Fibroblast of skin of right quadriceps (primary cell): ENCODE data around the gene PDE6A.
"Not testable (repeated sequence)": the region's sequence is repeated elsewhere in the genome, so short reads cannot be mapped to it uniquely, and the experiment has no call there.

Experiments
- DNase-seq: peaks from one replicate; pipeline ENCODE4 v3.0.0-alpha.2; 2013

Gene PDE6A

DNA sequence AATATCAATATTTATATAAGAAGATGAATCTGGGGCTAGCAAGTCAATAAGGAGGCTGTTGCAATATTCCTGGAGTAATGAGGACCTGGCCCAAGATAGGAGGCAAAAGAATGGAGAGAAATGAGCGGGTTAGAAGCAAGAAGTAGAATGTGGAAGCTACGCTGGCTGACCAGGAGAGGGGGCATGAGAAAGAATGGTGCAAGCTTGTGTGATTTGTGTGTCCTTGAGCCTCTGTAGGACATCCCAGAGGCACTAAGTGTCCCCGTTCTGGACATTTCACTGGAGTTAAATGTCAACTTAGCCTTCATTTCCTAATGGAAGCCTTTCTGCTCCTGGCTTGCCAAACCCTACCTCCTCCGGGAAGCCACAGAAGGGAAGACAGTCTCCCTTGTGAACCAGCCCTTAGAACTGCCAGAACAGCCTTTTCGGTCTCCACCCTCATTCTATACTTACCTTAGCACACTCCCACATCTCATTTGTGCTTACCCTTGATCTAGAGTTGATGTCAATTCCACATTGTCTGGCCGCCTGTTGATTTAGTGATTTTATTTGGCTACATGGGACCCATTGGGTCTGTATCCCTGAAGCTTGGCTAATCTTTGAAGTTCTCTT, 6.7 kb upstream of the PDE6A start:
- no peak for DNase-seq

DNA sequence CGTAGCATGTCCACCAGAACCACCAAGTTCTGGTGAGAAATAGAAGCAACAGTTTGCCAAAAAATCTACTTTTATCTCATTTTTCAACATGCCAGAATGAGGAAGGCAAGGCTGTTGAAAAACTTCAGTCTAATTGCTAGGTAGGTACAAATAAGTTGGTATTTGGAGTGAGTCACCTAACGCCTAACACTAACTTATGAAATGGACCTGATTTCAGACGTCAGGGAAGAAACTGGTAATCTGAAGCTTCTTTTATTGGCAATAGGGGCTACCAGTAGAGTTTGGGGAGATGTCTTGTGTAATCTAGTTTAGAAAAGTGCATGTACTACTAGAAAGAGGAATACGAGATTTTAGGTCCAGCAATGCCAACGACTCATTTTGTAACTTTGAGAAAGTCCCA, 4.4 kb upstream of the PDE6A start:
- DNase-seq: no peak

DNA sequence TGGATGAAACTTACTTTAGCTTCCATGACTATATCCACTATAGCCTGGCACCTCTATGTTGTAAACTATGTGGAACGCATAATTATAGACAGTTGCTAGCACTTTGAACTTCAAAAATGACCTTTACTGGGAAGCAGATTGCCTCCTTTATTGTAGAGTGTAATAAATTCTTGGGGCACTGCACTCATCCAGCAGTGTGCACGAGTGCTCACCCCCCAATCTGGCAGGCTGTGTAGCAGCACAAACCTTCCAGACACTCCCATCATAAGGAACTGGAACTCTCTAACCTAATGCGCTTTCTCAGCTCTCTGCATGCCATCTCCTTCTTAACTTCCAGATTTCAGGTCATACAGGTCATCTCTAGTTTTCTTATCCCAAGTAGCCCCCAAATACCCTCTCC, 1.5 kb upstream of the PDE6A start:
- DNase-seq: no peak

DNA sequence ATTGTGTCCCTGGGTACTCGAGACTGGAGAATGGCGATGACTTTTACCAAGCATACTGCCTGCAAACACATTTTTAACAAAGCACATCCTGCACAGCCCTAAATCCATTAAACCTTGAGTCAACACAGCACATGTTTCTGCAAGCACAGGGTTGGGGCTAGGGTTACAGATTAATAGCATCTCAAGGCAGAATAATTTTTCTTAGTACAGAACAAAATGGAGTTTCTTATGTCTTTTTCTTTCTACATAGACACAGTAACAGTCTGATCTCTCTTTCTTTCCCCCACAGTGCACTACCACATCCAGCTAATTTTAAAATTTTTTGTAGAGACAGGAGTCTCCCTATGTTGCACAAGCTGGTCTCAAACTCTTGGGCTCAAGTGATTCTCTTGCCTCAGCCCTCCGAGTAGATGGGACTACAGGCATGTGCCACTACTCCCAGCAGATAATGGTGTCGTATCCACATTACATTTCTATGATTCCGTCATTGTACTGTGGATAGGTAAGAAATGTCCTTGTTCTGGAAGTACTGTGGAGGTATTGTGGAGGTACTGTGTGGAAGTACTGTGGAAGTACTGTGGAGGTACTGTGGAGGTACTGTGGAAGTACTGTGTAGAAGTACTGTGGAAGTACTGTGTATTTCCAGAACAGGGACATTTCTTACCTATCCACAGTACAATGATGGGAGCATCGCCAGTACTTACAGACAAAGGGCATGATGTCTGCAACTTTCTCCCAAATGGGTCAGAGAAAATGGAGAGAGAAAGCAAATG, 1.2 kb downstream of the PDE6A start:
- DNase-seq: not testable (repeated sequence)

- not testable (repeated sequence) for DNase-seq
Observed at GRCh38 chr5:149942741-149943169, 1.8 kb downstream of the PDE6A start.

DNA sequence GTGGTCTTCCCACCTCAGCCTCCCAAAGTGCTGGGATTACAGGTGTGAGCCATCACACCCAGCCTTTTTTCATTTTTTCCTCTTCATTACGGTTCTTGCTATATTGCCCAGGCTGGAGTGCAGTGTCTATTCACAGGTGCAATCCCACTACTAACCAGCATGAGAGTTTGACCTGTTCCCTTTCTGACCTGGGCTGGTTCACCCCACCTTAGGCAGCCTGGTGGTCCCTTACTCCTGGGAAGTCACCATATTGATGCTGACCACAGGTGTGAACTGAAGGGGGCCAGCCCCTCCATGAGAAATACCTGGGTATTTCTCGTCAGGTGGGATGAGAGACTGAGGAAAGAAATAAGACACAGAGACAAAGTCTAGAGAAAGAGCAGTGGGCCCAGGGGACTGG, 2.4 kb downstream of the PDE6A start:
- DNase-seq: no peak

DNA sequence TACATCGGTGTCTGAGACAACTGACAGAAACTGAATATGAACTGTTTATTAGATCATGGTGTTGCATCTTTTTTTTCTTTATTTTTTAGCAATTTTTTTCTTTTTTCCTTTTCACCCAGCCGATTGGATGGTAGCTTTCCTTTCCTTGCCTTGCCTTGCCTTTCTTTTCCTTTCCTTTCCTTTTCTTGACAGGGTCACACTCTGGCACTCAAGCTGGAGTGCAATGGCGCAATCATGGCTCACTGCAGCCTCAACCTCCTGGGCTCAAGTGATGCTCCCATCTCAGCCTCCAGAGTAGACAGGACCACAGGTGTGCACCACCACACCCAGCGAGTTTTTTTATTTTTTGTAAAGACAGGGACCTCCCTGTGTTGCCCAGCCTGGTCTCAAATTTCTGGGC, 2.8 kb downstream of the PDE6A start:
- DNase-seq: no peak

GRCh38 chr5:149940941-149941644, 3.5 kb downstream of the PDE6A start:
- DNase-seq: no peak

GRCh38 chr5:149940077-149940574, 4.5 kb downstream of the PDE6A start:
- no peak for DNase-seq

GRCh38 chr5:149939546-149939945, 5.0 kb downstream of the PDE6A start:
- no peak for DNase-seq

DNA sequence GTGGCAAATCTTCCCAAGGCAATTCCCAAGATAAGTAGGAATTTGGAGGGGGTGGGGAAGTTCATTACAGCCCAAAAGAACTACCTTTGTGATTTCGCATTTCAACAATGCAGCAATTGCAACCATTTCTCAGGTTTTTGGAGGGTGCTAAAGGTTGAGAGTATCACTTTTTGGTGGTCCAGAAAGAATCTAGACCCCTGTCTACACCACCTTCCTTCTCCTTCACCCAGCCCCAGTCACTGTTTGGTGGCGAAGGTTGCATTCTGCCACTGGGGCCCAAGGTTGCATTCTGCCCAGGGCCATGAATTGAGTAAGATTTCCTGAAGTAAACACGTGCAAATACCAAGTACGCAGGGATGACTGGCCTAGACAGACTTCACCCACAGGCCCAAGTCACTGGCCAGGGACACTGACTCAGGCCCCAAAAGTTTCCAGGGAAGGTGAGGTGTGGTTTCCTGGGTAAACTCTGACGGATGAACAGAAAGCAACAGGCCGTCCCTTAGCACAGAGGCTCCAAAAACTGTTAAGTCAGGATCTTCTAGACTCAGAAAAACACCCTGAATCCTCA, 5.7 kb downstream of the PDE6A start:
- DNase-seq: peak; percentile 43

GRCh38 chr5:149938279-149938678, 6.3 kb downstream of the PDE6A start:
- DNase-seq: peak; percentile 61

- no peak for DNase-seq
Observed at GRCh38 chr5:149937610-149938009, 7.0 kb downstream of the PDE6A start.

- no peak for DNase-seq
Observed at GRCh38 chr5:149936700-149937091, 7.9 kb downstream of the PDE6A start.

DNA sequence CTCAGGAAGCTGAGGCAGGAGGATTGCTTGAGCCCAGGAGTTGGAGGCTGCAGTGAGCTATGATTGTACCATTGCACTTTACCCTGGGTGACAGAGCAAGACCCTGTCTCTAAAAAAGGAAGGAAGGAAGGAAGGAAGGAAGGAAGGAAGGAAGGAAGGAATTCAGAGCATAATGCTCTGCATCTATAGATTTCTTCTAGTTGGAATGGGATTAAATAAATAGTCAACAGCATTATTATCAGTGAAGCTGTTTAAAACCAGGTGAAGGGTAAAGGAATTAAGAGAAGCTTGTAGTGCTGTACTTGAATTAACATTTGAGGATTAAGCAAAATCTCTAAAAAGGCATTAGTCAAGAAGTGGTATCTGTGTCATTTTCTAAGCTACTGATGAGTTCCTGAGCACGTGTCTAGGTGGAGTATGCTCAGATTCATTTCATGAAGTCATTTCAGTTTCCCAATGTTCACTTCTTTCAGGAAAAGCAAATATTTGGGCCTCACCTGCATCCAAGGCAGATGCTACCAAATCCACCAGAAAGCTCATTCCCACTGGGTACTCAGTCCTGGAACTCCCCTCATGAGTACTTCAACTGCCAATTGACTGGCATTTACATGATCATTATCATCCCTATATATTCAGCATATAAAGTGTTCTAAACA, 8.4 kb downstream of the PDE6A start:
- DNase-seq: no peak

- no peak for DNase-seq
Observed at GRCh38 chr5:149935431-149935901, 9.1 kb downstream of the PDE6A start.

DNA sequence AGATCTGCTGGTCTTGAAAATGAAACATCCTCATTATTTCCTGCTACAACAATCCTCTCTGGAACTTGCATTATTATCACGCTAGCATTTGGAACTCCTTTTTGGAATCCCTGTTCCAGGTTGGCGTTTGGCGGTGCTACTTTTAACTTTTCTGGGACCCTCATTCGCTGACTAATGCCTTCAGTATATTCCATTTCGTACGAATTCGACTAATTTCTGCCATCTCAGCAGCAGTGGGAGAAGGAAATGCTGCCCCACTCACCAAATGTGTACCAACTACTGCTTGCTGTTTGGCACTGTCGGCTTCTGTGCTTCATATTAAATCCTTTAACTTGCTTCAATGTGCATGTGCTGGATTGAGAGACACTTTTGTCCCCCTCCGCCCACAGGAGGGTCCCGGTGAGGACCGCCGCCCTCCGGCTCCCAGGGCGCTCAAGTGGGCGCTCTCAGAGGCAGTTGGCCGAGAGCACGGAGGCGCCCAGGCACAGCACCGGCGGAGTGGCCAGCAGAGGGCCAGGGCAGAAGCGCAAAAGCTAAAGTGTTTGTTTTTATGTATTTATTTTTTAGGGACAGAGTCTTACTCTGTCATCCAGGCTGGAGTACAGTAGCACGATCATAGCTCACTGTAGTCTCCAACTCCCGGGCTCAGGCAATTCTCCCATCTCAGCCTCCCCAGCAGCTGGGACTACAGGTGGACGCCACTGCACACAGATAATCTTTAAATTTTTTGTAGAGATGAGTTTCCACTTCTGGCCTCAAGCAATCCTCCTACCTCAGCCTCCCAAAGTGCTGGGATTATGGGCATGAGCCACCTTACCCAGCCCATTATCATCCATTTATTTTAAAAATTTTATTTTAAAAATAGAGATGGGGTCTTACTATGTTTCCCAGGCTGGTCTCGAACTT, 11.9 kb downstream of the PDE6A start:
- DNase-seq: no peak

DNA sequence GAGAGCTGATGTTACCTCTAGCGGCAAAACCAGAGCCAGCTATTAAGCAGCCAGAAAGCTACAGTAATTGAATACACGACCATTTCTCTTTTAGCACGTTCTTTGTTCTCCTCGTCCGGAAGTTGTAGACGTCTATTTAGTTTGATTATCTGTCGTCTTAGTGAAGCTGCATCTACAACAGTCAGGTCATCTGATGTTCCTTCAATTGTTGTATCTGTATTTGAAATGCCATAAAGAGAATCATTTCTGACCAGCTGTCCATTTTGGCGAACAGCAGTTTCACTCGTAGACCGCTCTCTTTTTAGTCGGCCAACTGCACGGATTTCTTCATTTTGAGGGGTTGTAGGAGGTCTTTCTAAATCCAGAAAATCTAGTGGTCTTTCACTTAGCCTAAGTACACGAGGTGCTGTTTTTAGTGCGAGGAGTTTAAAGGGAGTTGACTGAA, 12.6 kb downstream of the PDE6A start:
- no peak for DNase-seq

- DNase-seq: no peak
Observed at GRCh38 chr5:149930749-149931574, 13.6 kb downstream of the PDE6A start.

GRCh38 chr5:149930043-149930748, 14.4 kb downstream of the PDE6A start:
- no peak for DNase-seq
